ENCODE data around the gene PRH2.

The PRH2 gene

DNA sequence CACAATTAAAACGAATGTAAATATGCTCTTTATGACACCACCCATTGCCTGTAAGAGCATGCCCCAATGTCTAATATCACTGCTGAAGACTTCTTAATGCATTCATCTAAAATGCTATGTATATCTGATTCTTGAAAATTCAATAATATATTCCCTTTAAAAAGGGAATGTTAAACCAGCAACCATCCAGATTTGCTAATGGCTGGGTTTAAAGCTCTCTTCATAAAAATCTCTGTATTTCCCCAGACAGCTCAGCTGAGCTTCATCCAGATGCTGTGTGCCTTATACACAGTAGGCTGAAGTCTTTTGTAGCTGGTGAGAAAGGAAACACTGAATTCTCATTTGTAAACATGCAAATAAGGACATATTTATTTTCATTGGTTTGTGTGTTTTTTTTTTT is 10.1 kb downstream of the PRH2 start, which contains the start of gene TAS2R14:
Gene TAS2R14 (minus strand): TSS at position 101 of the 400 bp plus-strand sequence. CDS start 56 bp downstream, at position 45.
- no peak for FAIRE-seq
- TF ChIP-seq, protein P1, sequence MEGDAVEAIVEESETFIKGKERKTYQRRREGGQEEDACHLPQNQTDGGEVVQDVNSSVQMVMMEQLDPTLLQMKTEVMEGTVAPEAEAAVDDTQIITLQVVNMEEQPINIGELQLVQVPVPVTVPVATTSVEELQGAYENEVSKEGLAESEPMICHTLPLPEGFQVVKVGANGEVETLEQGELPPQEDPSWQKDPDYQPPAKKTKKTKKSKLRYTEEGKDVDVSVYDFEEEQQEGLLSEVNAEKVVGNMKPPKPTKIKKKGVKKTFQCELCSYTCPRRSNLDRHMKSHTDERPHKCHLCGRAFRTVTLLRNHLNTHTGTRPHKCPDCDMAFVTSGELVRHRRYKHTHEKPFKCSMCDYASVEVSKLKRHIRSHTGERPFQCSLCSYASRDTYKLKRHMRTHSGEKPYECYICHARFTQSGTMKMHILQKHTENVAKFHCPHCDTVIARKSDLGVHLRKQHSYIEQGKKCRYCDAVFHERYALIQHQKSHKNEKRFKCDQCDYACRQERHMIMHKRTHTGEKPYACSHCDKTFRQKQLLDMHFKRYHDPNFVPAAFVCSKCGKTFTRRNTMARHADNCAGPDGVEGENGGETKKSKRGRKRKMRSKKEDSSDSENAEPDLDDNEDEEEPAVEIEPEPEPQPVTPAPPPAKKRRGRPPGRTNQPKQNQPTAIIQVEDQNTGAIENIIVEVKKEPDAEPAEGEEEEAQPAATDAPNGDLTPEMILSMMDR (IDR thresholded peaks at IDR 0.05; ENCODE audit: insufficient read depth, missing control alignments) = no peak
- no peak for DNase-seq (ENCODE audit: insufficient read length, low spot score)

DNA sequence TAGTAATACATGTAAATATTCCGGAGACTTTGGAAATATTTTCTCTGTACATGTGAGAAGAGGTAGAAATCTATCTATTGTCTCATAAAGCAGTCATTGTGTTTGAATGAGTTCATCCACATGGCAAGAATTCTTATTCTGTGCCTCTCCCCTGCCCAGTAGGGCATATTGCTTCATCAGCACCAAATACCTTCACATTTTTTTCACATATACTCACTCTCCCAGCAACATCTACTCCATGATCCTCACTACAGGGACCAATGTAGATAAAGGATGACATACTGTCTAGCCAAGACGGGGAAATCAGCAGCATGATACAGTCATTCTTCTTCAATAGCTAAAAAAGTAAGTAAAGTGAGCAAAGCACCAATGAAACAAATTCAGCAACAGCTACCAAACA is 11.4 kb downstream of the PRH2 start:
- no peak for FAIRE-seq
- no peak for DNase-seq (ENCODE audit: insufficient read length, low spot score)

DNA sequence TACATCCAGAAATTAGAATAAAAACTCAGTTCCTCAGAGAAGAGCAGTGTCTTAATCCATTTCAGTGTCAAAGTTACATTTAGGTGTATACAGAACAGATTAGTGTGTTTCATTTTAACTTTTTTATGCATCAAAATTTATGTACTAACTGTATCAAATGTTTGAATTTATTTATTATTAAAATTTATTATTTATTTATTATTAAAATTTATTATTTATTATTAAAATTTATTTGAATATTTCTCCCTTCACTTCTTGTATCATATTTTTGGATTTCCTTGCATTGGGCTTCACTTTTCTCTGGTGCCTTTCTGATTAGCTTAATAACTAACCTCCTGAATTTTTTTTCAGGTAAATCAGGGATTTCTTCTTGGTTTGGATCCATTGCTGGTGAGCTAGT is 12.3 kb downstream of the PRH2 start:
- FAIRE-seq = no peak
- TF ChIP-seq, protein P1 (IDR thresholded peaks at IDR 0.05; ENCODE audit: insufficient read depth, missing control alignments) = no peak
- no peak for DNase-seq (ENCODE audit: insufficient read length, low spot score)

More for the DNA sequence above, 11.4 kb downstream of the PRH2 start:
- TF ChIP-seq, protein P1 (IDR thresholded peaks at IDR 0.05; ENCODE audit: insufficient read depth, missing control alignments) = no peak

DNA sequence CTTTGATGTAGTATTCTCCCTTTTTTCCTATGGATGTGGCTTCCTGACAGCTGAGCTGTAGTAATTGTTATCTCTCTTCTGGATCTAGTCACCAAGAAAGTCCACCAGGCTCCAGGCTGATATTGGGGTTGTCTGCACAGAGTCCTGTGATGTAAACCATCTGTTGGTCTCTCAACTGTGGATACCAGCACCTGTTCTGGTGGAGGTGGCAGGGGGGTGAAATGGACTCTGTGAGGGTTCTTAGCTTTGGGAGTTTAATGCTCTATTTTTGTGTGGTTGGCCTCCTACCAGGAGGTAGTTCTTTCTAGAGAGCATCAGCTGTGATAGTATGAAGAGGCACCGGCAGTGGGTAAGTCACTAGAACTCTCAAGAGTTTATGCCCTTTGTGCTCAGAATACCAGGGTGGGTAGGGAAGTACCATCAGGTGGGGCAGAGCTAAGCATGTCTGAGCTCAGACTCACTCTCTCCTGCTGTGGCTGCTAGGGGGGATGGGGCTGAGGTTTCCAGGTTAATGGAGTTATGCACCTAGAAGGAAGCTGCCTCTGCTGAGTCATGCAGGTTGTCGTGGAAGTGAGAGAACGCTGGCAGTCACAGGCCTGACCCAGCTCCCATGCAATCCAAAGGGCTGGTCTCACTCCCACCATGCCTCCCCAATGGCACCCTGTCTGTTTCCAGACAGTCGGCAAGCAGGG is 13.0 kb downstream of the PRH2 start:
- DNase-seq (ENCODE audit: insufficient read length, low spot score) (no peak), FAIRE-seq (no peak)

DNA sequence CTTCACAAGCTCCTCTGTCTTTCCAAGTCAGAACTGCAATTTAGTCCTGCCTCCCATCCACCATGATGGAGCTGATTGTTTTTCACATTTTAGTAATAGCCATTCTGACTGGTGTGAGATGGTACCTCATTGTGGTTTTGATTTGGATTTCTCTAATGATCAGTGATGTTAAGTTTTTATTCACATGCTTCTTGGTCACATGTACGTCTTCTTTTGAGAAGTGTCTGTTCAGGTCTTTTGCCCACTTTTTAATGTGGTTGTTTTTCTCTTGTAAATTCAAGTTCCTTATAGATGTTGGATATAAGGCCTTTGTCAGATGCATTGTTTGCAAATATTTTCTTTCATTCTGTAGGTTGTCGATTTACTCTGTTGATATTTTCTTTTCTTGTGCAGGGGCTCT is 14.1 kb downstream of the PRH2 start:
- FAIRE-seq (no peak), DNase-seq (ENCODE audit: insufficient read length, low spot score) (no peak)
- TF ChIP-seq, protein P1 (IDR thresholded peaks at IDR 0.05; ENCODE audit: insufficient read depth, missing control alignments) = no peak

More for the DNA sequence above, 13.0 kb downstream of the PRH2 start:
- TF ChIP-seq, protein P1 (IDR thresholded peaks at IDR 0.05; ENCODE audit: insufficient read depth, missing control alignments) = no peak

DNA sequence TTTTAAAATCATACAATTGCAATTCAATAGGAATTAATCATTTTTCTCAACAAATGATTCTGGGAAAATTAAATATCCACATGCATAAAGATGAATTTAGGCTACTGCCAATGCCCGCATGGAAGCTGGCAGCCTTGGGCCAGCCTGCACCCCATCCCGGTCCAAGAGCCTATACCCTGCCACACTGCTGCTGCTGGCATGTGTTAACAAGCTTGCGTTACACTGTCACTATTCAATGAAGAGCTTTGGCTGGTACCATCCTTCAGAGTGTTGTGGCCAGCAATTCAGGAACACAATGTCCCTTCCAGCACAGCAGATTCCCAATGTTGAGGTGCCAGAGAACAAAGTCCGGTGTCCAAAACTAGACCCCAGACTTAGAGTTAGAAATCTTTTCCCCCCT is 23.6 kb downstream of the PRH2 start:
- DNase-seq (ENCODE audit: insufficient read length, low spot score) (no peak), FAIRE-seq (no peak)
- TF ChIP-seq, protein P1 (IDR thresholded peaks at IDR 0.05; ENCODE audit: insufficient read depth, missing control alignments) = no peak

DNA sequence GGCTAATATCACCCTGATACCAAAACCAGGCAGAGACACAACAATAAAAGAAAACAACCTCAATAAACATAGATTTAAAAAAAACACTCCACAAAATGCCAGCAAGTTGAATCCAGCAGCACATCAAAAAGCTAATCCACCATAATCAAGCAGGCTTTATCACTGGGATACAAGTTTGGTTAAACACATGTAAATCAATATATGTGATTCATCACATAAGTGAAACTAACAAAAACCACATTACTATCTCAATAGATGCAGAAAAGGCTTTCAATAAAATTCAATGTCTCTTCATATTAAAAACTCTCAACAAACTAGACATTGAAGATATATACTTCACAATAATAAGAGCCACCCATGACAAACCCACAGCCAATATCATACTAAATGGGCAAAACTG is 27.0 kb downstream of the PRH2 start:
- no peak for FAIRE-seq

More for the DNA sequence above, 27.0 kb downstream of the PRH2 start:
- TF ChIP-seq, protein P1 (IDR thresholded peaks at IDR 0.05; ENCODE audit: insufficient read depth, missing control alignments) = no peak
- no peak for DNase-seq (ENCODE audit: insufficient read length, low spot score)

Measured in D721Med (cell line).